ENCODE measurements around the gene C1QL4. TPM values are rescaled to one million over a fixed set of nuclear protein-coding genes. Genes with fewer than 3 reads are reported as not detected.

C1QL4 gene
- polyA plus RNA-seq, 1 donor (not counting 4 experiments of a cell fraction or from before 2014, with no cell fraction given): 0.07 TPM

GRCh38 chr12:49338830-49339463, 2.0 kb upstream of the C1QL4 start:
- Histone ChIP-seq H3K9me3 (ENCODE audit: control insufficient read depth, low read depth, low read length) (no peaks in the 10 kb centered on the region), H3K79me2 (ENCODE audit: control insufficient read depth, insufficient read depth, low read length) (no peaks in the 10 kb centered on the region), H3K4me2 (ENCODE audit: control insufficient read depth, extremely low read depth, insufficient read depth, low read depth, low read length) (no peak overlapping the region), H3K4me1 (ENCODE audit: control insufficient read depth, extremely low read depth, insufficient read depth, low read length) (peaks cover 13% of the 10 kb centered on the region), H2AFZ (ENCODE audit: control insufficient read depth, low read length) (no peak overlapping the region), H4K20me1 (ENCODE audit: control insufficient read depth, extremely low read depth, insufficient read depth, low read length) (no peaks in the 10 kb centered on the region), H3K27ac (ENCODE audit: control insufficient read depth, insufficient read depth, low read length) (no peak overlapping the region), H3K27me3 (ENCODE audit: control insufficient read depth, extremely low read depth, insufficient read depth, low read length) (peaks cover 49% of the 10 kb centered on the region), H3K36me3 (ENCODE audit: control insufficient read depth in 2 of 2, extremely low read depth in 1 of 2, insufficient read depth in 2 of 2, low read length in 2 of 2) (no peaks in the 10 kb centered on the region), H3K4me3 (ENCODE audit: control insufficient read depth in 2 of 3, extremely low read depth in 1 of 3, insufficient read depth in 2 of 3, low read depth in 1 of 3, low read length in 3 of 3) (no peak overlapping the region), H3K9ac (ENCODE audit: control insufficient read depth, extremely low read depth, insufficient read depth, low read length) (no peak overlapping the region), H3K9me1 (ENCODE audit: control insufficient read depth, extremely low read depth, insufficient read depth, low read length) (no peaks in the 10 kb centered on the region)
- TF ChIP-seq EZH2 (IDR thresholded peaks at IDR 0.05; ENCODE audit: low read length) (no peak), CTCF (optimal IDR thresholded peaks at IDR 0.05 in 1 of 3, IDR thresholded peaks at IDR 0.05 in 1 of 3, conservative IDR thresholded peaks at IDR 0.05 in 1 of 3; ENCODE audit: extremely low read depth in 1 of 3, insufficient read depth in 2 of 3, low read length in 3 of 3) (no peak)
- no peak for DNase-seq (ENCODE audit: low read depth, low spot score)
- dilution Hi-C loops (cut with MboI; ENCODE audit: extremely low pct_ligation_motif_present, low sequenced_read_pairs): no loop called here
- no peak for FAIRE-seq

GRCh38 chr12:49335955-49336644, 888 bp downstream of the C1QL4 start:
- Histone ChIP-seq H3K4me1 (ENCODE audit: control insufficient read depth, extremely low read depth, insufficient read depth, low read length) (peaks cover 11% of the 10 kb centered on the region), H3K9ac (ENCODE audit: control insufficient read depth, extremely low read depth, insufficient read depth, low read length) (no peak overlapping the region), H3K27me3 (ENCODE audit: control insufficient read depth, extremely low read depth, insufficient read depth, low read length) (peaks cover 20% of the 10 kb centered on the region), H3K9me1 (ENCODE audit: control insufficient read depth, extremely low read depth, insufficient read depth, low read length) (no peaks in the 10 kb centered on the region), H4K20me1 (ENCODE audit: control insufficient read depth, extremely low read depth, insufficient read depth, low read length) (no peaks in the 10 kb centered on the region), H3K4me3 (ENCODE audit: control insufficient read depth in 2 of 3, extremely low read depth in 1 of 3, insufficient read depth in 2 of 3, low read depth in 1 of 3, low read length in 3 of 3) (no peak overlapping the region), H3K9me3 (ENCODE audit: control insufficient read depth, low read depth, low read length) (no peaks in the 10 kb centered on the region), H3K79me2 (ENCODE audit: control insufficient read depth, insufficient read depth, low read length) (no peaks in the 10 kb centered on the region), H3K27ac (ENCODE audit: control insufficient read depth, insufficient read depth, low read length) (no peak overlapping the region), H3K36me3 (ENCODE audit: control insufficient read depth in 2 of 2, extremely low read depth in 1 of 2, insufficient read depth in 2 of 2, low read length in 2 of 2) (peaks cover 0 to 3% of the 10 kb centered on the region in 2 experiments), H2AFZ (ENCODE audit: control insufficient read depth, low read length) (peak overlapping the region; percentile 88), H3K4me2 (ENCODE audit: control insufficient read depth, extremely low read depth, insufficient read depth, low read depth, low read length) (peak overlapping the region; percentile 87)
- FAIRE-seq (no peak), DNase-seq (ENCODE audit: low read depth, low spot score) (no peak)
- TF ChIP-seq CTCF (optimal IDR thresholded peaks at IDR 0.05 in 1 of 3, IDR thresholded peaks at IDR 0.05 in 1 of 3, conservative IDR thresholded peaks at IDR 0.05 in 1 of 3; ENCODE audit: extremely low read depth in 1 of 3, insufficient read depth in 2 of 3, low read length in 3 of 3) (no peak), EZH2 (IDR thresholded peaks at IDR 0.05; ENCODE audit: low read length) (no peak)
- dilution Hi-C loops (cut with MboI; ENCODE audit: extremely low pct_ligation_motif_present, low sequenced_read_pairs): no loop called here

All from keratinocyte (primary cell).